Neural progenitor cell (in vitro differentiated cells): ENCODE measurements around the gene CAPN10. TPM values are rescaled to one million over a fixed set of nuclear protein-coding genes. Genes with fewer than 3 reads are reported as not detected.
"Not testable (repeated sequence)": the region's sequence is repeated elsewhere in the genome, so short reads cannot be mapped to it uniquely, and the experiment has no call there.

ENCODE experiments used
- DNase-seq: peaks from one replicate; pipeline ENCODE4 v3.0.0-alpha.2; 2016; ENCODE audit warnings: low spot score
- H2AFZ ChIP-seq: fragments of 200-600 bp; sonication (generic); replicated peaks from 2 replicates; pipeline ENCODE4 v1.6.1; 2016; ENCODE audit warnings: antibody characterized with exemption
- H3F3A ChIP-seq: fragments of 200-600 bp; sonication (generic); 2 replicates; pipeline ENCODE4 v1.6.1; 2016; ENCODE audit warnings: antibody characterized with exemption, low read depth
- H3K27ac ChIP-seq: fragments of 200-600 bp; sonication (generic); 2 replicates; pipeline ENCODE4 v1.5.1; 2016; ENCODE audit warnings: mild to moderate bottlenecking
- H3K27me3 ChIP-seq: fragments of 200-600 bp; sonication (generic); 2 replicates; pipeline ENCODE4 v1.6.1; 2016; ENCODE audit warnings: mild to moderate bottlenecking, moderate library complexity
- H3K36me3 ChIP-seq: fragments of 200-600 bp; sonication (generic); 2 replicates; pipeline ENCODE4 v1.5.1; 2016
- H3K4me1 ChIP-seq: fragments of 200-600 bp; sonication (generic); 2 replicates; pipeline ENCODE4 v1.6.1; 2016; ENCODE audit warnings: mixed run types
- H3K4me2 ChIP-seq: fragments of 200-600 bp; sonication (generic); 2 replicates; pipeline ENCODE4 v1.6.1; 2016
- H3K4me3 ChIP-seq: fragments of 200-600 bp; sonication (generic); 2 replicates; pipeline ENCODE4 v1.5.1; 2016
- H3K79me2 ChIP-seq: fragments of 200-600 bp; sonication (generic); 2 replicates; pipeline ENCODE4 v1.6.1; 2016; ENCODE audit warnings: low read depth
- H3K9ac ChIP-seq: fragments of 200-600 bp; sonication (generic); 2 replicates; pipeline ENCODE4 v1.6.1; 2016
- H3K9me3 ChIP-seq: fragments of 200-600 bp; sonication (generic); 2 replicates; pipeline ENCODE4 v1.5.1; 2016; ENCODE audit warnings: low read depth
- H4K20me1 ChIP-seq: fragments of 200-600 bp; sonication (generic); 2 replicates; pipeline ENCODE4 v1.6.1; 2016; ENCODE audit warnings: low read depth
- H3K27ac Mint-ChIP-seq: 3 replicates; pipeline ENCODE4 v1.8.0; 2021; ENCODE audit warnings: mixed read lengths
- H3K27me3 Mint-ChIP-seq: 2 replicates; pipeline ENCODE4 v1.8.0; 2022; ENCODE audit warnings: low read depth, mild to moderate bottlenecking, inconsistent platforms, moderate library complexity, mixed read lengths; ENCODE audit not compliant: insufficient read depth
- H3K36me3 Mint-ChIP-seq: 3 replicates; pipeline ENCODE4 v1.8.0; 2021; ENCODE audit warnings: mixed read lengths
- H3K4me1 Mint-ChIP-seq: 3 replicates; pipeline ENCODE4 v1.8.0; 2021; ENCODE audit warnings: mixed read lengths
- H3K4me3 Mint-ChIP-seq: 3 replicates; pipeline ENCODE4 v1.8.0; 2021; ENCODE audit warnings: mild to moderate bottlenecking, moderate library complexity, mixed read lengths
- H3K9me3 Mint-ChIP-seq: 3 replicates; pipeline ENCODE4 v1.8.0; 2020; ENCODE audit warnings: mixed read lengths
- CTCF ChIP-seq: fragments of 200-600 bp; sonication (generic); IDR thresholded peaks from 2 replicates; pipeline ENCODE4 v1.5.1; 2017; ENCODE audit warnings: antibody characterized with exemption, mild to moderate bottlenecking
- EZH2 ChIP-seq: fragments of 200-600 bp; sonication (generic); IDR thresholded peaks from 2 replicates; pipeline ENCODE4 v1.6.1; 2017; ENCODE audit warnings: antibody characterized with exemption, mild to moderate bottlenecking, moderate library complexity
- EZH2phosphoT487 ChIP-seq: fragments of 200-600 bp; sonication (generic); IDR thresholded peaks from 2 replicates; pipeline ENCODE4 v1.6.1; 2017; ENCODE audit warnings: antibody characterized with exemption
- total RNA-seq: library from RNA; depleted of rRNA; stranded (reverse); fragments of >200 nt; gene quantifications from 2 replicates; pipeline ENCODE4 v1.2.3, GENCODE V29; 2015; ENCODE audit warnings: low replicate concordance

CAPN10 gene
- total RNA-seq, 1 donor from 2014 or later, result 16.1 TPM

DNA sequence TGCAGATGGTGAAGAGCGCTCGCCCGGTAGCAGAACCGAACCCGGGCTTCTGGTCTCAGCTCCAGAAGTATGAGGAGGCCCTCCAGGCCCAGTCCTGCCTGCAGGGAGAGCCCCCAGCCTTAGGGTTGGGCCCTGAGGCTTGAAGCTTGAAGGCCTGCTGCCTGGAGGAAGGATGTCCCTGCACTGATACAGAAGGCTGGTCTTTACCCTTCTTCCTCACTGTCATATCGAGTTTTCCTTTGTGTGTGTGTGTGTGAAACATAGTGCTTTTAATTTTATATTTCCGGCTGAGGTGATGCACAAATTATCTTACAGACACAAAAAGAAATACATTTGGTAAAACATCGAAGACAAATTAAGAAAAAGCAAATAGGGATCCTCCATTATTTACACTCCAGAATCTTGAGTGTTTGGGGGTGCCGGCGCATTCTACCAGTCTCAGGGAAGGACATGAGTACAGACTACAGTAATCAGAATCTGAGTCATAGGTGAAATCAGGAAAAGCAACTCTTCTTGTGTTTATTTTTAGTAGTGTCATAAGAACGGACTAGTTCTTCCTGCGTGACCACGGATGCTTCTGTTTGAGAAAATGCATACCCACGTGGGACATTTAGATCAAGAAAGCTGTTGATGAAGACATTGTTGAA lies 25.1 kb upstream of the CAPN10 start:
- H3K36me3 ChIP-seq, result no peaks in the 10 kb centered on the region
- peaks cover 30% of the 10 kb centered on the region for H4K20me1 ChIP-seq
- peaks cover 36% of the 10 kb centered on the region for H3K27me3 ChIP-seq
- peak overlapping the region; percentile 87 for H3K4me2 ChIP-seq
- H3K4me1 ChIP-seq, result peaks cover 8% of the 10 kb centered on the region
- peak overlapping the region; percentile 71 for H3K4me3 ChIP-seq
- TF ChIP-seq EZH2phosphoT487, result no peak
- TF ChIP-seq CTCF, result no peak
- no peak for TF ChIP-seq EZH2
- Mint-ChIP-seq H3K4me3 (peak overlapping the region; percentile 90), H3K36me3 (no peaks in the 10 kb centered on the region), H3K4me1 (peaks cover 35% of the 10 kb centered on the region), H3K27ac (peak overlapping the region; percentile 48), H3K9me3 (no peaks in the 10 kb centered on the region), H3K27me3 (peaks cover 4% of the 10 kb centered on the region)
- no peak for DNase-seq
- H3K27ac ChIP-seq, result no peak overlapping the region
- no peaks in the 10 kb centered on the region for H3K9me3 ChIP-seq
- H3K79me2 ChIP-seq, result peaks cover 11% of the 10 kb centered on the region
- H3F3A ChIP-seq, result peaks cover 20% of the 10 kb centered on the region
- peak overlapping the region; percentile 57 for H3K9ac ChIP-seq
- H2AFZ ChIP-seq, result peak overlapping the region; percentile 70

GRCh38 chr2:240563231-240563630 lies 23.3 kb upstream of the CAPN10 start:
- not testable (repeated sequence) for H3K9ac ChIP-seq, H3K36me3 ChIP-seq, H3K9me3 Mint-ChIP-seq, H3K9me3 ChIP-seq, DNase-seq, H3K27ac Mint-ChIP-seq, H3K4me3 Mint-ChIP-seq, H3K27ac ChIP-seq, H3K4me3 ChIP-seq, H3K79me2 ChIP-seq, H3K36me3 Mint-ChIP-seq, H3K4me2 ChIP-seq, H2AFZ ChIP-seq
- peaks cover 22% of the 10 kb centered on the region for H4K20me1 ChIP-seq
- H3F3A ChIP-seq, result peaks cover 31% of the 10 kb centered on the region
- peaks cover 11% of the 10 kb centered on the region for H3K4me1 ChIP-seq
- peaks cover 36% of the 10 kb centered on the region for H3K4me1 Mint-ChIP-seq
- H3K27me3 ChIP-seq, result peaks cover 38% of the 10 kb centered on the region
- peaks cover 12% of the 10 kb centered on the region for H3K27me3 Mint-ChIP-seq

- H3K36me3 Mint-ChIP-seq, result no peaks in the 10 kb centered on the region
- peaks cover 27% of the 10 kb centered on the region for H3K4me1 Mint-ChIP-seq
- no peak for TF ChIP-seq EZH2phosphoT487
- TF ChIP-seq EZH2, result no peak
- TF ChIP-seq CTCF, result no peak
- Histone ChIP-seq H3K4me1 (peaks cover 11% of the 10 kb centered on the region), H3K4me3 (no peak overlapping the region), H3K4me2 (no peak overlapping the region), H3K27ac (no peak overlapping the region), H3K79me2 (peaks cover 6% of the 10 kb centered on the region), H2AFZ (no peak overlapping the region), H3K9ac (no peak overlapping the region), H4K20me1 (peaks cover 15% of the 10 kb centered on the region), H3K36me3 (no peaks in the 10 kb centered on the region), H3K27me3 (peaks cover 36% of the 10 kb centered on the region), H3K9me3 (no peaks in the 10 kb centered on the region), H3F3A (peaks cover 23% of the 10 kb centered on the region)
- H3K9me3 Mint-ChIP-seq, result no peaks in the 10 kb centered on the region
- peaks cover 12% of the 10 kb centered on the region for H3K27me3 Mint-ChIP-seq
- DNase-seq, result no peak
- peak overlapping the region; percentile 66 for H3K4me3 Mint-ChIP-seq
- peak overlapping the region; percentile 90 for H3K27ac Mint-ChIP-seq
These were observed 22.5 kb upstream of the CAPN10 start for GRCh38 chr2:240563951-240564560.
